ENCODE data around the gene KCTD2.

DNA sequence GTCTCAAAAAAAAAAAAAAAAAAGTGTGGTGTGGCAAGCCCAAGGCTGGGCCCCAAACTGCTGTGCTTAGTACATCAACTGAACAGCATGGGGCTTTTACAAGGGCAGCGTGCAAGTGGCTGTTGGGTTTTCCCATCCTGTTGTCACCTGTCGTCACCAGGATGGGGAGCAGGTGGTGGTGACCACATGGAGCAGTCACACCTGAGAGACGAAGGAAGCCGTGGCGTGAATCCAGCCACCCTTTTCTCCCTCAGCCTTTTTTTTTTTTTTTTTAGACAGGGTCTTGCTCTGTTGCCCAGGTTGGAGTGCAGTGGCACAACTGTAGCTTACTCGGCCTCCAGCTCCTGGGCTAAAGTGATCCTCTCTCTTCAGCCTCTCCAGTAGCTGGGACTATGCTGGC lies 38.7 kb upstream of the KCTD2 start:
- TF ChIP-seq, protein P1, sequence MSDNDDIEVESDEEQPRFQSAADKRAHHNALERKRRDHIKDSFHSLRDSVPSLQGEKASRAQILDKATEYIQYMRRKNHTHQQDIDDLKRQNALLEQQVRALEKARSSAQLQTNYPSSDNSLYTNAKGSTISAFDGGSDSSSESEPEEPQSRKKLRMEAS (IDR thresholded peaks at IDR 0.05; ENCODE audit: low read depth, low read length), result no peak
- TF ChIP-seq, protein P2, sequence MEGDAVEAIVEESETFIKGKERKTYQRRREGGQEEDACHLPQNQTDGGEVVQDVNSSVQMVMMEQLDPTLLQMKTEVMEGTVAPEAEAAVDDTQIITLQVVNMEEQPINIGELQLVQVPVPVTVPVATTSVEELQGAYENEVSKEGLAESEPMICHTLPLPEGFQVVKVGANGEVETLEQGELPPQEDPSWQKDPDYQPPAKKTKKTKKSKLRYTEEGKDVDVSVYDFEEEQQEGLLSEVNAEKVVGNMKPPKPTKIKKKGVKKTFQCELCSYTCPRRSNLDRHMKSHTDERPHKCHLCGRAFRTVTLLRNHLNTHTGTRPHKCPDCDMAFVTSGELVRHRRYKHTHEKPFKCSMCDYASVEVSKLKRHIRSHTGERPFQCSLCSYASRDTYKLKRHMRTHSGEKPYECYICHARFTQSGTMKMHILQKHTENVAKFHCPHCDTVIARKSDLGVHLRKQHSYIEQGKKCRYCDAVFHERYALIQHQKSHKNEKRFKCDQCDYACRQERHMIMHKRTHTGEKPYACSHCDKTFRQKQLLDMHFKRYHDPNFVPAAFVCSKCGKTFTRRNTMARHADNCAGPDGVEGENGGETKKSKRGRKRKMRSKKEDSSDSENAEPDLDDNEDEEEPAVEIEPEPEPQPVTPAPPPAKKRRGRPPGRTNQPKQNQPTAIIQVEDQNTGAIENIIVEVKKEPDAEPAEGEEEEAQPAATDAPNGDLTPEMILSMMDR (IDR thresholded peaks at IDR 0.05; ENCODE audit: low read depth, low read length), result no peak
- no peak for TF ChIP-seq POLR2A (IDR thresholded peaks at IDR 0.05; ENCODE audit: extremely low read depth, insufficient read length)

Data from NB4 (cell line).